ENCODE measurements around the gene CREB3L1. TPM values are rescaled to one million over a fixed set of nuclear protein-coding genes. Genes with fewer than 3 reads are reported as not detected.

The CREB3L1 gene
- total and polyA plus RNA-seq, 10 donors: 0.28 to 8.9 (median 2.8) TPM

- 7 to 16% (median 12%) methylated on average over 17 to 18 of the region's 18 CpGs for WGBS, 5 donors
- no peaks in the 10 kb centered on the region for H3K36me3 ChIP-seq
- DNase-seq: no peak
- peak overlapping the region; percentile 41 to 72 (median 48) for H3K4me3 ChIP-seq
- H3K27me3 ChIP-seq (replicated peaks in 1 of 7): peaks cover 0 to 60% (median 23%) of the 10 kb centered on the region in 7 donors
- H3K9me3 ChIP-seq: no peaks in the 10 kb centered on the region
- peaks cover 7 to 43% (median 28%) of the 10 kb centered on the region in 6 donors for H3K4me1 ChIP-seq
- H3K27ac ChIP-seq: peak overlapping the region in 3 of 8 donors; percentile 14 to 50 (median 23)
- TF ChIP-seq POLR2AphosphoS5 (IDR thresholded peaks at IDR 0.05) (no peak), POLR2A (IDR thresholded peaks at IDR 0.05) (no peak), CTCF (IDR thresholded peaks at IDR 0.05 in 8 of 11, conservative IDR thresholded peaks at IDR 0.05 in 3 of 11) (no peak)
- intact Hi-C loops (cut with DNase I; ENCODE audit: low total_unique reads): no loop called here
Observed at GRCh38 chr11:46296059-46296527, 18.6 kb downstream of the CREB3L1 start.

DNA sequence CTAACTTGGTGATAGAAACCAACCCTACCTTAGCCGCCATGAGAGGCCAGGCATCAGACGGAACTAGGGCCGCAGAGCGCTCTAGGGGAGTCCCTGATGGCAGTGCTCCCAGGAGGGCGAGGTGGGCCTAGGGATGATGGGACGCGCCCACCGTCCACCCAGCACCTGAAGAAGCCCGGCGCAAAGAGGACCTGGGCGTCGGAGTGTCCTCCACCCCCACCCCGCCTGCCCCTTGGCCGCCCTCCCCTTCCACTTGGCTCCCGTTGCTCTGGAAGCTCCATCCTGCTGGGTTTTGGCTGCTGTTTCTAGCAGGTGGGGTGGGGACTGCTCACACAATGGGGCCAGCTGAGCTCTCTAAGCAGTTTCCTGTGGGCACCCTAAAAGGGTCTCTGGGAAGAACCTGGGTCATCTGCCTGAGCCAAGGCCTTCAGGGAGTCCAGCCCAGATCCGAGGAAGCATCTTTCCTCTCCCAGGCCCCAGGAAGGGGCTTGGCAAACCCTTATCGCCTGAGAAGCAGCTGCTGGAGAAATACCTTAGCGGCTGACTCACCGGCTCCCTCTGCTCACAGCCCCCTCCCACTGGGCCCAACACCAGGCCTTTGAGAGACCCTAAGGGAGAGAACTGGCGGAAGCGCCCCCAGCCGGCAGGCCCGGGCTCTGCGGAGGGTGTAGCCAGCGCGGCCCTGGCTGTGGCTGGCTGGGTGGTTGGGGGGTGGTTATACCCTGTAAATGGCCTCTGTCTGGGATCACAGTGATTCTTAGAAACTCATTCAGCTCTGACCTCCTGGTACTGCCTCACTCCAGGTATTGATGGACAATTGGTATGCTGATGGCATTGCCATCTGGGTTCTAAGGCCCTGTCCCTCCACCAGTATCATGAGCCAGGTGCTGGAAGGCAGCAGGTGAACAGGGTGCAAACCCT is 19.3 kb downstream of the CREB3L1 start:
- DNase-seq: no peak
- no peak for TF ChIP-seq POLR2A (IDR thresholded peaks at IDR 0.05)
- TF ChIP-seq CTCF (IDR thresholded peaks at IDR 0.05 in 8 of 11, conservative IDR thresholded peaks at IDR 0.05 in 3 of 11): peak in 4 of 11 experiments; percentile 20 to 32 (median 24)
- Histone ChIP-seq H3K27ac (peak overlapping the region in 1 of 8 donors; percentile 14), H3K36me3 (no peaks in the 10 kb centered on the region), H3K9me3 (no peaks in the 10 kb centered on the region), H3K27me3 (replicated peaks in 1 of 7) (peaks cover 0 to 59% (median 23%) of the 10 kb centered on the region in 7 donors), H3K4me3 (peak overlapping the region in 3 of 8 donors; percentile 47 to 72 (median 51)), H3K4me1 (peaks cover 7 to 36% (median 26%) of the 10 kb centered on the region in 6 donors)
- WGBS, 5 donors: 38 to 48% (median 42%) methylated on average over 15 to 26 of the region's 26 CpGs
- intact Hi-C loops (cut with DNase I; ENCODE audit: low total_unique reads): no loop called here

DNA sequence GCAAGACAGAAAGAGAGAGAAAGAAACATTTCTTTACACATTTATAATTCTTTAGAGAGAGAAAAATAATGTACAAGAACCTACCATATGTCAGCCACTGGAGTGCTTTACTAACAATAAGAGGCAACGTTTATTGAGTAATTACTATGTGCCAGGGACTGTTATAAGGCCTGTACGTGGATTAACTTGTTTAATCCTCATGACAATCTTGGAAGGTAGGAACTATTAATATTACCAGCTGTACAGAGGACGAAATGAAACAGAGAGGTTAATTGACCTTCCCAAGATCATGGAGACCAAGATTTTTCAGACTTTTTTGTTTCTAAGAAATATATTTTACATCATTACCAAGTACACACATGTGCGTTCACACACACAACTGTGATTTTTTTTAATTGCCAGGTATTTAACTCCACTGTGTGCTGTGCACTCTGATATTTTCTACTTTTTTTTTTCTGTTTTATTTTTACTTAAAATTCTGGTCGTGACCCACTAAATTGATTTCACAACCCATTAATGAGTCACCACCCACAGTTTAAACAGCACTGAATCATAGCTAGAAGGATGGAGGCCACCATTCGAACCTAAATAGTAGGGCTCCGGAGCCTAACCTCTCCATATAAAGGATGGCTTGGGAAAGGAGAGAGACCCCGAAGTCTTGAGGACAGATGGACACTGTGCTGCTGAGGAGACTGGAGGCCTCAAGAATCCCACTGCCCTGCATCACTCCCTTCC is 21.4 kb downstream of the CREB3L1 start:
- H3K27ac ChIP-seq: no peak overlapping the region
- no peak overlapping the region for H3K4me3 ChIP-seq
- H3K4me1 ChIP-seq: peaks cover 7 to 32% (median 25%) of the 10 kb centered on the region in 6 donors
- H3K27me3 ChIP-seq (replicated peaks in 1 of 7): peaks cover 0 to 58% (median 23%) of the 10 kb centered on the region in 7 donors
- no peak for TF ChIP-seq POLR2AphosphoS5 (IDR thresholded peaks at IDR 0.05)
- no peak for TF ChIP-seq POLR2A (IDR thresholded peaks at IDR 0.05)
- no peak for TF ChIP-seq CTCF (IDR thresholded peaks at IDR 0.05 in 8 of 11, conservative IDR thresholded peaks at IDR 0.05 in 3 of 11)
- no peaks in the 10 kb centered on the region for H3K9me3 ChIP-seq
- no peak for DNase-seq
- no peaks in the 10 kb centered on the region for H3K36me3 ChIP-seq
- 55 to 76% (median 67%) methylated on average over 8 of the region's 8 CpGs for WGBS, 5 donors
- intact Hi-C loops (cut with DNase I; ENCODE audit: low total_unique reads): no loop called here
